Head of caudate nucleus (tissue), 42 donors: ENCODE data around the gene DNAH14.
"Not testable (repeated sequence)": the region's sequence is repeated elsewhere in the genome, so short reads cannot be mapped to it uniquely, and the experiment has no call there.

Experiments used
- DNase-seq, 42 donors: peaks; one replicate each; pipeline versions ENCODE4 v3.0.0 to v3.0.0-alpha.2; 2020 to 2021; ENCODE audit warnings: mixed read lengths in 7 of 42
- intact Hi-C: fragments of 100-400 bp; cut with DNase I; formaldehyde crosslinking; loops from one replicate; pipeline ENCODE4 v1.15.0; 2022

Gene DNAH14

DNA sequence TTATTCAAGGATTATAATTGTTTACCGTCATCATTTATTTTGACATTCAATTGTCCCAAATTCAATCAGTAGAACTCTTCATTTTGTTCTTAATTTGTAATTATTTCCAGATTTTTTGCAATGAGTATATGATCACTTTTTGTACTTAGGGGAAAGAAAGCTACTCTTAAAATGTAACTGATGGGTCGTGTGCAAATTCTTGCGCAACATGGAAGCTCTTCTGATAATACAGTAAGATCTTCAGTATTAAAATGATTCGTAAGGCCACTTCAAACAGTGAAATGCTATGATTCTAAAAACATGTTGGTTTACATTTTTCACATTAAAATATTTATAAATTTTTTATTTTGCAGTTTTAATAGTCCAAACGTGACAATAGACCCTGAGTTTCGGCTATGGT, 435.0 kb downstream of the DNAH14 start:
- DNase-seq, result no peak
- intact Hi-C loops, result no loop called here

DNA sequence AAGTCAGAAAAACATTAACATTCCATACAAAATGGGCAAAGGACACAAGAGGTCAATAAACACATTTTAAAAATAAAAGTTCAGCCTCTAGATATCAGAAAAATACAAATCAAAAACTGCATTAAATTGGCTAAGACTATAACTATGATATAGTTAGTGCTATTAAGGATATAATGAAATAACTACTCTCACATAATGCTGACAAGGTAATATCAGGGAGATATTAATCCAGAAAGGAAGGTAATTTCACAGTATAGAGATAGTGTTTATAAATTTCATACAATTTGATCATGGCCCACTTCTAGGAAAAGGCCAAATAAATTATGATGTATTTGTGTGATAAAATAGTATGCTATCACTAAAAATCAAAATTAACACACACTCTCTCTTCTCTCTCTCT, 436.5 kb downstream of the DNAH14 start:
- DNase-seq, result no peak
- intact Hi-C loops, result no loop called here

DNA sequence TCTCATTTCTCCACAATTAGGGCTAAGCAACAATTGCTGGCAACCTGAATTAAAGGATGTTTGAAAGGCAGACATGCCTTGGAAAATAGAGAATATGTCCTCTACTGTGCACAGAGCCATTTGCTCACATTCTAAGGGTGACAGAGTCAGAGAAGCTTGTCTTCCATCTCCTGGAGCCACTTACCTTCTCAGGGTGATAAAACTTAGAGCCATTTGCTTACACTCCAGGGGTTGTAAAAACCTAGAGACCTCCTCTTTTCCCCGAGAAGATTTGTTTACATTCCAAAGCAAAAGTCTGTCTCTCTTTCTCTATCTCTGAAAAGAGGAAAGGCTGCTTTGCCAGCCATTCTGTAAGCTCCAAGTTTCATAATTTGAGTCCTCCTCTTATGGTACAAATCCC, 437.1 kb downstream of the DNAH14 start:
- intact Hi-C loops, result no loop called here
- no peak for DNase-seq

DNA sequence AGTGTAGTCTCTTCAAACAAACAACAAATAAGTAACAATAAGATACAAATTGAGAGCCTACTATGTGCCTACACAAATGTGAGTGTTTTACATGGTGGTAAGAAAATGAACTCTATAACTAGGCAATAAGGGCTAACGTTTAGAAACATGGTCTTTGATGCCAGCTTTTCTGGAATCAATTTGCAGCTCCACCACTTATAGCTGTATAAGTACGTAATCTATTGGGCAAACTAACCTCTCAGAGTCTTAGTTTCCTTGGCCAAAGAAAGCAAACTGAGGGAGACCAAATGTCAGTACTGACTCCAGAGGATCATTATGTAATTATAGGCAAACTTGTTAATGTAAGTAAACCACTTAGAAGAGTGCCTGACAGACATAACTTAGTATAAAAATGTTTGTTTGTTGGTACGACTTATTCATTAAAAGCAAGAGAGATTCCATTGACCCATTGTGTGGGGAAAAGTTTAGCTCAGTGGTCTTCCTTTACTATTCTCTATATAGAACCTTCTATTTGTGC, 438.6 kb downstream of the DNAH14 start:
- no peak for DNase-seq
- intact Hi-C loops, result no loop called here

DNA sequence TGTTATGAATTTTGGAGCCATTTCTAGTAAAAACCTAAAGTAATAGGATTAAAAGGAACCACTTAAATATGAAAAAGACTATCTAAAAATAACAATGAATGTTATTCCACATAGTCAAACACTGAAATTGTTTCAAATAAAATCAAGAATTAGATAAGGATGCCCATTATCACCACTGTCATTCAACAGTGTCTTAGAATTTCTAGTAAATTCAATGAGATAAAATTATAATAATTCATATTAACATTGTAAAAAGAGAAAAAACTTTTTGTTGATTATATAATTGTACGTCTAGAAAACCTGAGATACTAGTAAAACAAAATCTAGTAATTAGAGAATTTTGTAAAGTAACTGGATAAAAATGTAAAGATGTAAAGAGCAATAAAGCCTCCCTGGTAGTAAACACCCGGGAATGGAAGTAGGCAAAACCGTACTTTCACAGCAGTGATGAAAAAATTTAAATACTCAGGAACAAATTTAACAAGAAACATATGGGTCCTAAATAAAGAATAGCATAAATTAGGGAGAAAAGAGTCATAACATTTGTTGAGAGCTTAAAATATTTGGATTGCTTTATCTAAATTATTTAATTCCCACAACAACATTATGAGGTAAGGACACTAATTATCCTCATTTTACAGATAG, 442.0 kb downstream of the DNAH14 start:
- intact Hi-C loops, result no loop called here

DNA sequence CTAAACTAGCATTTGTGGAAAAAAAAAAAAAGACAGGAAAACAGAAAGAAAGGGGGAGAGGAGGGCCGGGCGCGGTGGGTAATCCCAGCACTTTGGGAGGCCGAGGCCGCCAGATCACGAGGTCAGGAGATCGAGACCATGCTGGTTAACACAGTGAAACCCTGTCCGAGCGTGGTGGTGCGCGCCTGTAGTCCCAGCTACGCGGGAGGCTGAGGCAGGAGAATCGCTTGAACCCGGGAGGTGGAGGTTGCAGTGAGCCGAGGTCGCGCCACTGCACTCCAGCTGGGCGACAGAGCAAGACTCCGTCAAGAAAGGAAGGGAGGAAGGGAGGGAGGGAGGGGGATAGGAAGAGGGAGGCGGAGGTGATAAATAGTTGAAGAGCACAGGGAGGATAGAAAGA, 443.7 kb downstream of the DNAH14 start:
- intact Hi-C loops, result no loop called here
- no peak for DNase-seq

More for the DNA sequence above, 442.0 kb downstream of the DNAH14 start:
- no peak for DNase-seq

DNA sequence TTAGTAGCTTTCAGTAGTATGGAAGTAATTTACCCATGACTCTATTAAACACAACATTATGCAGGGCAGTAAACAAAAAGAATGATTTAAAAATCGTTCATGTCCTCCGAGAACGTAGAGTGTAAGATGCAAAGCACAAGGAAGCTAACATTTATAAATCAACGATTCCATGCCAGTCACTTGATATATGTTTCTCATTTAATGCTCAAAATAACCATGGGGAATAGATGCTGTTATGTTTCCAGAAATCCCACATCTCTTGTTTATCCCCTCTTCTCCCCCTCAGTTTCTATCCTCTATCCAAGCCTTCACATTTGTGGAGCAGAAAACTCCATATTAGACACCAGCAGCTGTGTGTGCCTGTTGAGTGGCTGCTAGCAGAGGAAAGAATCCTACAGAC, 445.5 kb downstream of the DNAH14 start:
- DNase-seq, result no peak

DNA sequence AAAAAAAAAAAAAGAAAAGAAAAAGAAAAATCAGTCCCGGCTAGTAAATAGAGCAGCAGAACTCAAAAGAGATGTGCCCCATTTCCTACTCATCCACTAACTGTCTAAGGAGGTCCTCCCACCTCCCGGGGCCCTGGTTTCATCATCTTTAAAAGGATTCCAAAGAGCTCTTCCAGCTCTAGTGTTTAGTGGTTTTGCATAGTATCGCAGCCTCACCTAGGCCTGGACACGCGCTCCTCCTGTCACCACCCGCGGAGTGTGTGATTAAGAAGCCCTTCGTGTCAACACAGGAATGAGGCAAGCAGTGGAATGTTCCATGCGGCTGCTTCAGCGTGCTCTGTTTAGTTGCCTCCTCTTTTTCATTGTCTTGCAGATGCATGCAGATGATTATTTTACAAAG, 449.4 kb downstream of the DNAH14 start:
- intact Hi-C loops, result no loop called here
- DNase-seq, result no peak

More for the DNA sequence above, 445.5 kb downstream of the DNAH14 start:
- intact Hi-C loops, result no loop called here

DNA sequence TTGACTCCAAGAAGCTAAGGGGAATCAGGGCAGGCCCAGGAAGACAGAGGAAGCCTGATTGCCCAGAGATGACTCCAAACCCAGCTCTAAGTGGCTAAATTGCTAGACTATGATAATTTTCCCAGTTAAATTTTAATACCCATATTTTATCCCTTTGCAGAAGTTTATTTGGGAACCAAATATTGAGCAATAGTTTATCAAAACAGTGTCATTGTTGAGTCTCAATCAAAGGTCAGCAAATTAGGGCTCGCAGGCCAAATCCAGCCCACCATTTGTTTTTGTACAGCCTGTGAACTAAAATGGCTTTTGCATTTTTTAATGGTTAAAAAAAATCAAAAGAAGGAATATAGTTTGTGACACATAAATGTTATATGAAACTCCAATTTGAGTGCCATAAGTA, 451.2 kb downstream of the DNAH14 start:
- intact Hi-C loops, result no loop called here
- DNase-seq, result no peak

DNA sequence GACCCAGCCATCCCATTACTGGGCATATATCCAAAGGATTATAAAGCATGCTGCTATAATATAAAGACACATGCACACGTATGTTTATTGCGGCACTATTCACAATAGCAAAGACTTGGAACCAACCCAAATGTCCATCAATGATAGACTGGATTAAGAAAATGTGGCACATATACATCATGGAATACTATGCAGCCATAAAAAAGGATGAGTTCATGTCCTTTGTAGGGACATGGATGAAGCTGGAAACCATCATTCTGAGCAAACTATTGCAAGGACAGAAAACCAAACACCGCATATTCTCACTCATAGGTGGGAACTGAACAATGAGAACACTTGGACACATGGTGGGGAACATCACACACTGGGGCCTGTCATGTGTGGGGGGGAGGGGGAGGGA, 457.4 kb downstream of the DNAH14 start:
- intact Hi-C loops, result not testable (repeated sequence)

DNA sequence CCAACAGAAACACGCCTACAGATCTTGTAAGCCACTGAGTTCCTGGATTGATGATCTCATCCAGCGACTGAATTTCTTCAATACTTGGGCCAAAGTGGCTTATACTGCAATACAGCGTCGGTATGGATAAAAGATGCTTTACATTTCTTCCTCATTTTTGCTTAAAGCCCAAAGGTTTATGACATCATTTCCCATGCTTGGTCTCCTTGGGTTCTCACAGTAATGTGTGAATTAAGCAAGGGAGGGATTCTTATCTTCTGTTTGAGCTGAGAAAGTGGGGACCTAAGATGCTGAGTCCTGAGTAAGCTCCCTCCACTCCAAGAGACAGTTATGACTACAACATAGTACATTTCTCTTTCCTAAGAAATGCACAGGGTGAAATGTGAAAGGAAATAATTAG, 458.9 kb downstream of the DNAH14 start:
- intact Hi-C loops, result no loop called here
- no peak for DNase-seq

More for the DNA sequence above, 457.4 kb downstream of the DNAH14 start:
- DNase-seq, result not testable (repeated sequence)

DNA sequence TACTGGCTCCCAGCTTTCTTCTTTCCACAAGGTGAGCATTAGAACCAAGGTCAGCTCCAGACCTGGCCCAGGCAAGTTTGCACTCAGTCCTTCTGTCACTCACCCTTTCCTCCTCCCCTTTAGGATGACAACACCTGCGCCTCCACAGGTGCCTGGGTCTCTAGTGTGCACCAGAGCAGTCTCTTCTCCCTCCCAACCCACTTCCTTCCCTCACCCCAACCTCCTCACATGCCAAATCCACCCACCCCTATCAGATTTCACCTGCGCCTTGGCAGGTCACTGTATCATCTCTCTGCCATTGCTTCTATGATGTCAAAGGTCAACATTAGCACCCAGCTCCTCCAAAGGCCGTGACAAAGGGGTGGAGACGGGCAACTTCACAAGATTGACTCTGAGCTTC, 460.4 kb downstream of the DNAH14 start:
- intact Hi-C loops, result no loop called here
- DNase-seq, result no peak

DNA sequence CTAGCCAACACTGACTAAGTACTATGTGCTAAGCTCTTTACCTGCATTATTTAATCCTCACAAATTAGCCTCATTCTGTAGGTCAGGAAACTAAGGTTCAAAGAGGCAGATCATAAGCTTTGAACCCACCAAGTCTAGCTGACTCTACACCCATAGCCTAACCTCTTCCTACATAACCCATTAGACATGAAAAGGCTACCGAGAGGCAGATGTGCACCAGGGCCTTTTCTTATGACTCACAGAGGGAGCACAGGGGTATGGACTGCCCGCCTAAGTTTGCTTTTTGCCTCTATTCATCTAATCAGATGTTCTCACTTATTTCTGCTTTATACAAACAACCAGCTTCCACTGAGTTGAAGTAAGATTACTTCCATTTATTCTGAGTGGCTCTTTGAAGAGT, 466.9 kb downstream of the DNAH14 start:
- intact Hi-C loops, result no loop called here

DNA sequence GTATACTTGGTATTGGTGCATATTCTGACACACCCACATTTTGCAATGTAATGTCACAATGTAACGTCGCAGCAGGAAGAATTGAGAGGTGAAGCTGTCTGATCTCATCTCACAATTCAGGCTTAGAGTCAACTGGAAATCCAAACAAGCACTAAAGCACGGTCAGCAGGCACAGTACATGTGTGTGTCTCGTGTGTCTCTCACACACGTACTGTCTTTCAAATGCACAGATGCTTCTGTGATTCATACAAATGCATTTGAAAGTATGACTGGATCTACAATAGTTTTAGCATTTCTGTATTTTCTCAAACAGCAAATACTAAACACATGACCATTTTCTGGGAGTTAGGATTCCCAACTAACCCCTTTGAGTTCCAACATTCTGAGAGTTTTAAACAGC, 471.5 kb downstream of the DNAH14 start:
- DNase-seq, result no peak
- intact Hi-C loops, result no loop called here

More for the DNA sequence above, 466.9 kb downstream of the DNAH14 start:
- no peak for DNase-seq

DNA sequence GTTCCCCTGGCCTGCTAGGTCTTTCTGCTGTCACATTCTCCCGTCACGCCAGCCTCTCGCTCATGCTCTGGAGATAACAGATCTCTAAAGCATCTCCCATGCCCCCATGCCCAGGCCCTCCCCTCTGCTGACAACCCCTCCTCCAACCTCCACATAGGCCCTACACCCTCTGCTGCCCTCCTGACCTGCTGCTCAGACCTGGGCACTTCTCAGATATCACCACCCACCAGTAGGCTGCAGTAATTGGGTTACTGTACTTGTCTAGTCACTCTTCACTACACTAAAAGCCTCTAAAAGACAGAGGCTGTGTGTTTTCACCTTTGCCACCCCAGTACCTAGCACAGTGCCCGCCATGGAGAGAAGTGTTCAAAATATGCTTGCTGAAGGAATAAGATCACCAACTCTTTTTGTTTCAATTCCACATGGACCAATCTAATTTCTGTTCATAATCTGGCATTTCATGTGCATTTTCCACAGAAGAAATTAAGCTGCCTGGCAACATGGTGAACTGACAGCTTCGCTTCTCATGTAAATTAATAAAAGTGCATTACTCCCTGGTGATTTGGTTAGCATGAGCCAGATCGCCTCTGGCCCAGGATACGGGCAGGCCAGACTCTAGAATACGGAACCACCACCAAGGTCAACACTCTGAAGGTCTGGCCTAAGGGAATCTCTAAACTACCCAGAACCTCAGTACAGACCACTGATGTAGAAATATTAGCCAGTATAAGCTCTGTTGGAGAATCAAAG, 477.7 kb downstream of the DNAH14 start:
- no peak for DNase-seq
- intact Hi-C loops, result no loop called here

DNA sequence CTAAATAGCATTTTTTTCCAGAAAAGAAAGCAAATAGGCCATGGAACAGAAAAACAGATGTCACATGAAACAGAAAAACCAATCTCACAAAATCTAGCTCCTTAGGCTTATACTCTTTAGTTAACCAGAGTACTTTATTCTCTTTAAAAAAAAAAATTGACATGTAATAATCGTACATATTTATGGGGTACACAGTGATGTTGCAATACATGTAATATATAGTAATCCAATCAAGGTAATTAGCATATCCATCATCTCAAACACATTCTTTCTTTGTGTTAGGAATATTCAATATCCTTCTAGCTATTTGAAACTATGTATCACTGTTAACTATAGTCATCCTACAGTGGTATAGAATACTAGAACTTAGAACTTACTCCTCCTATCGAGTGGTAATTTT, 478.3 kb downstream of the DNAH14 start:
- no peak for DNase-seq
- intact Hi-C loops, result no loop called here

DNA sequence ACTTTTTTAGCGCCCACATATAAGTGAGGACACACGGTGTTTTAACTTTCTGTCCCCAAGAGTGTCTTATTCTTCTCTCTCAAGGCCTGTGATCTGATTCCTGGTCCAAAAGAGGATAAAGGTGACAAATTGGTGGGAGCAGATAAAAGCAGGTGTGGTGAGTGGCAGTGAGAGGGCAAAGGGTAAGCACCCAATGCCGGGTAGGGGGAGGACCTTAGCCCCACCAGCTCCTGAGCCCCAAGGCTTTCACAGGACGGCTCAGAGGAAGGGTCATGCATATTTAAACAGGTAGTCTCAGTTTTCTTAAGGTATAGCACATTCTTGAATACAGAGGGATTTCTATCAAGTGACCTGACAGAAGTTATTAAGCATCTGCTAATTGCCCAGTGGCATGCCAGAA, 478.8 kb downstream of the DNAH14 start:
- no peak for DNase-seq
- intact Hi-C loops, result no loop called here

DNA sequence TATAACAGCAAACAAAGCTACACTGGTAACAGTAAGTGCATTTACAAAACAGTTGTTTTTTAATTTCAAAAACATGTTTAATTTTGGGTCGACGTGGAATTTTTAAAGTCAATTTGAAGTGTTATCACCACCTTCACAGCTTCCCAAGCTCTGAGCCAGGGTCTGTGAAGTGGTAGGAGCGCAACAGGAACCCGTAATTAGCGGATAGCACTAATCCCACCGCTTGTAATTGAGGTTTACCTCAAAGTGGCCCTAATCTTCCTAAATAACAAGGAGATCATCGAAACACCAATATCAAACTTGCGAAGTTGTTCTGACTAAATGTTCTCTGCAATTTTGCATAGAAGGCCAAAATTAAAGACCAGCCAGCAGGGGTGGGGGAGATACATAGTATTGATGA, 479.6 kb downstream of the DNAH14 start:
- no peak for DNase-seq
- intact Hi-C loops, result no loop called here

DNA sequence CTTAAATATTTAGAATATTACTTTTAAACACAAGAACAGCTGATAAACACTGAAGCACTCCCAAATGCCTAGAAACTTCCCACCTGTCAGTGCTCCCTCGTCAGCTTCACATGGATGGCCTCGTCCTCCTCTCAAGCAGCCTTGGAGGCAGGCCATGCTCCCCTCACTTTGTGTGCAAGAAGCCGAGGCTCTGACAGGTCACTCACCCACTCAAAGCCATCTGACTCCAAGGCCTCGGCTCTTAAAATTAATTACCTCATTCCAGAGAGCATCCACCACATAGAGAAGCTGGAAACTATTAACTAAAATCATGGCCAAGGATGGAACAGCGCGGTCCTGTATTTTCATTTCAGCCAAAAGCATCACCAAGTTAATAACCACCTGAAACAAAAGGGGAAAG, 480.6 kb downstream of the DNAH14 start:
- intact Hi-C loops, result no loop called here
- no peak for DNase-seq

DNA sequence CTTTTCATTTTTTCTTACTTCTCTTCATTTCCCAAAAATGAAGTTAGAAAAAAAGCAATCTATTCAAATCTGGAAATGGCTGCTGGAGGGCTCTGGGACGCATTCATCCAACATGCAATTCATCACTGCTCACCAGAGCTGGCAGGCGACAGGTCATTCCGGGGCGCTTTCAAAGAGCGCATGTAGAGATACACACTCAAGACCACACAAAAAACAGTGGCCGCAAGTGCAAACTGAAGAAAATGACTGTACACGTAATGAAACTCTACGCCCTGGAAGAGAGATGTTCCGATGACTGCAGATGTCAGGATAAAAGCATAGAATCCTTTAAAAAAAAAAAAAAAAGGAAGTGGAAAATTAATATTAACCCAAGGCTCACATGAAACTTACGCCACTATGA, 482.8 kb downstream of the DNAH14 start:
- DNase-seq, result no peak
- intact Hi-C loops, result no loop called here

DNA sequence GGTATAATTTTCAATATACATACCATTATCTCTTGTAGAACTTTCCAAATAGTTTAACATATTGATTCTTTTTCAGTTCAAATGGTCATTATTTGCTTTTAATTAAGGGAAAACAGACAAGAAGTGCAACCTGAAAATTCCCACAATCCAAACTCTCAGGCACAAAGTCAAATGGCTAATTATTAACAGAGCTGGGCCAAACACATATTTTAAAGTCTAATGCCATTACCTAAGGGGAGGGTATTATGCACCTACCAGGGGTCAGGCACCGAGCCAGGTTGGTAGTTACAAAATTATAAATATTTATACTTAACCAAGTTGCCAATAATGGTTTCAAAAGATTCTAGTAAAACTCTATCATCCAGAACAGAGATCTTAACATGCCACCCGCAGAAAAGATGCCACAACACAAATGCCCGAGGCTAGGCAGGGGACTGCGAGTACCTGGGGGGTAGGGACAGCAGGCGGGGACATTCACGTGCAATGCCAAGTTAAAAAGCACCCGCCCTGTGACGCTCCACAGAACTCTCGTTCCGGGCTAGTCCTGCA, 483.4 kb downstream of the DNAH14 start:
- intact Hi-C loops, result no loop called here
- DNase-seq, result no peak
